Measurements from ENCODE around the gene GALNT2.

Gene GALNT2

DNA sequence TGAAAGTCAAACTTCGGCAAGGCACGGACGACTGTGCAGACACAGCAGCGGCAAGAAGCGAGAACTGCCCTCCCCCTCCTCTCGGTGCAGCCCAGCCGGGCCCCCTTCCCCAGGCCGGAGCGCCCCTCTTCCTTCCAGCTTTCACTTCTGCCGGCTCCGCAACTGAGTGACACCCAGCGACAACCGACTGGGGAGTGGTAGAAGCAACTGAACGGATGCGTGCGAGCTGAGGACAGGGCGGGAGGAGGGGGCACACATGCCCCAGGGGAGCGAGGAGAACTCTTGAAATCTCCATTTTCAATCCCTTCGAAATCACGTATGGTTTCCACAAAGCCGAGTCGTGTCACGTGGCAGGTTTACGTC, 212.5 kb downstream of the GALNT2 start:
- WGBS, 2 donors (ENCODE audit: extremely low coverage in 2 of 2, insufficient read length in 2 of 2, insufficient replicate concordance in 1 of 2) = no CpG with 5 or more reads among the region's 24 CpGs
- Histone ChIP-seq H3K18ac (ENCODE audit: low read length) (no peak overlapping the region), H3K79me1 (ENCODE audit: low read depth, low read length) (no peaks in the 10 kb centered on the region), H3K4me1 (ENCODE audit: control insufficient read depth in 2 of 2, insufficient read depth in 1 of 2, low read depth in 1 of 2, low read length in 2 of 2) (peaks cover 11 to 20% of the 10 kb centered on the region in 2 donors), H4K91ac (ENCODE audit: low read depth, low read length, poor library complexity) (no peak overlapping the region), H3K27ac (replicated peaks; ENCODE audit: low read length) (no peak overlapping the region), H2BK120ac (ENCODE audit: low read depth, low read length) (no peak overlapping the region), H3K27me3 (ENCODE audit: control insufficient read depth in 3 of 3, insufficient read depth in 3 of 3, low read depth in 1 of 3, low read length in 3 of 3) (no peaks in the 10 kb centered on the region), H3K9ac (ENCODE audit: low read depth, low read length, poor library complexity) (no peak overlapping the region), H3K4ac (ENCODE audit: low read length) (no peak overlapping the region), H3K36me3 (replicated peaks in 1 of 2; ENCODE audit: control insufficient read depth in 2 of 2, insufficient read depth in 2 of 2, low read length in 2 of 2) (peaks cover 3 to 49% of the 10 kb centered on the region in 2 donors), H2AK5ac (ENCODE audit: low read depth, low read length) (no peak overlapping the region), H3K14ac (ENCODE audit: low read length) (no peak overlapping the region), H2AFZ (ENCODE audit: low read length) (no peak overlapping the region), H2BK5ac (ENCODE audit: low read length) (no peak overlapping the region), H3K23ac (ENCODE audit: low read depth, low read length, poor library complexity) (no peak overlapping the region), H2BK12ac (ENCODE audit: low read length) (no peak overlapping the region), H3K4me3 (ENCODE audit: low read length in 2 of 2) (no peak overlapping the region), H4K8ac (ENCODE audit: low read depth, low read length) (no peak overlapping the region), H3K9me3 (replicated peaks in 1 of 2; ENCODE audit: control insufficient read depth in 2 of 2, insufficient read depth in 1 of 2, low read depth in 1 of 2, low read length in 2 of 2) (peaks cover 0 to 2% of the 10 kb centered on the region in 2 donors), H2BK15ac (ENCODE audit: low read length) (no peak overlapping the region), H3K4me2 (ENCODE audit: insufficient read depth, low read length, poor library complexity, severe bottlenecking) (no peak overlapping the region)
- DNase-seq (ENCODE audit: low spot score) = no peak

GRCh38 chr1:230280054-230280795, 213.2 kb downstream of the GALNT2 start:
- H3K4me2 ChIP-seq (ENCODE audit: insufficient read depth, low read length, poor library complexity, severe bottlenecking) = no peak overlapping the region
- H2BK120ac ChIP-seq (ENCODE audit: low read depth, low read length) = no peak overlapping the region
- H2AK5ac ChIP-seq (ENCODE audit: low read depth, low read length) = no peak overlapping the region
- peaks cover 0 to 2% of the 10 kb centered on the region in 2 donors for H3K9me3 ChIP-seq (replicated peaks in 1 of 2; ENCODE audit: control insufficient read depth in 2 of 2, insufficient read depth in 1 of 2, low read depth in 1 of 2, low read length in 2 of 2)
- peak overlapping the region; percentile 31 for H2BK5ac ChIP-seq (ENCODE audit: low read length)
- no CpG with 5 or more reads among the region's 24 CpGs for WGBS, 2 donors (ENCODE audit: extremely low coverage in 2 of 2, insufficient read length in 2 of 2, insufficient replicate concordance in 1 of 2)
- no peak overlapping the region for H2BK15ac ChIP-seq (ENCODE audit: low read length)
- no peaks in the 10 kb centered on the region for H3K27me3 ChIP-seq (ENCODE audit: control insufficient read depth in 3 of 3, insufficient read depth in 3 of 3, low read depth in 1 of 3, low read length in 3 of 3)
- no peak overlapping the region for H2AFZ ChIP-seq (ENCODE audit: low read length)
- H3K79me1 ChIP-seq (ENCODE audit: low read depth, low read length) = no peaks in the 10 kb centered on the region
- no peak overlapping the region for H3K23ac ChIP-seq (ENCODE audit: low read depth, low read length, poor library complexity)
- no peak overlapping the region for H4K8ac ChIP-seq (ENCODE audit: low read depth, low read length)
- H3K18ac ChIP-seq (ENCODE audit: low read length) = no peak overlapping the region
- no peak overlapping the region for H3K27ac ChIP-seq (replicated peaks; ENCODE audit: low read length)
- no peak for DNase-seq (ENCODE audit: low spot score)
- H3K36me3 ChIP-seq (replicated peaks in 1 of 2; ENCODE audit: control insufficient read depth in 2 of 2, insufficient read depth in 2 of 2, low read length in 2 of 2) = peaks cover 3 to 43% of the 10 kb centered on the region in 2 donors
- H3K4ac ChIP-seq (ENCODE audit: low read length) = no peak overlapping the region
- H3K4me1 ChIP-seq (ENCODE audit: control insufficient read depth in 2 of 2, insufficient read depth in 1 of 2, low read depth in 1 of 2, low read length in 2 of 2) = peaks cover 13 to 20% of the 10 kb centered on the region in 2 donors
- no peak overlapping the region for H3K9ac ChIP-seq (ENCODE audit: low read depth, low read length, poor library complexity)
- H2BK12ac ChIP-seq (ENCODE audit: low read length) = no peak overlapping the region
- H4K91ac ChIP-seq (ENCODE audit: low read depth, low read length, poor library complexity) = no peak overlapping the region
- no peak overlapping the region for H3K4me3 ChIP-seq (ENCODE audit: low read length in 2 of 2)
- H3K14ac ChIP-seq (ENCODE audit: low read length) = no peak overlapping the region

- Histone ChIP-seq H3K4me3 (ENCODE audit: low read length in 2 of 2) (no peak overlapping the region), H3K4me1 (ENCODE audit: control insufficient read depth in 2 of 2, insufficient read depth in 1 of 2, low read depth in 1 of 2, low read length in 2 of 2) (peaks cover 13 to 20% of the 10 kb centered on the region in 2 donors), H3K27me3 (ENCODE audit: control insufficient read depth in 3 of 3, insufficient read depth in 3 of 3, low read depth in 1 of 3, low read length in 3 of 3) (no peaks in the 10 kb centered on the region), H2BK120ac (ENCODE audit: low read depth, low read length) (no peak overlapping the region), H3K4ac (ENCODE audit: low read length) (no peak overlapping the region), H4K91ac (ENCODE audit: low read depth, low read length, poor library complexity) (no peak overlapping the region), H3K23ac (ENCODE audit: low read depth, low read length, poor library complexity) (peak overlapping the region; percentile 45), H2BK15ac (ENCODE audit: low read length) (peak overlapping the region; percentile 14), H3K36me3 (replicated peaks in 1 of 2; ENCODE audit: control insufficient read depth in 2 of 2, insufficient read depth in 2 of 2, low read length in 2 of 2) (peaks cover 3 to 35% of the 10 kb centered on the region in 2 donors), H2AK5ac (ENCODE audit: low read depth, low read length) (no peak overlapping the region), H3K14ac (ENCODE audit: low read length) (no peak overlapping the region), H3K79me1 (ENCODE audit: low read depth, low read length) (no peaks in the 10 kb centered on the region), H2AFZ (ENCODE audit: low read length) (no peak overlapping the region), H3K27ac (replicated peaks; ENCODE audit: low read length) (no peak overlapping the region), H3K4me2 (ENCODE audit: insufficient read depth, low read length, poor library complexity, severe bottlenecking) (no peak overlapping the region), H2BK12ac (ENCODE audit: low read length) (no peak overlapping the region), H3K18ac (ENCODE audit: low read length) (peak overlapping the region; percentile 44), H2BK5ac (ENCODE audit: low read length) (peak overlapping the region; percentile 31), H4K8ac (ENCODE audit: low read depth, low read length) (no peak overlapping the region), H3K9me3 (replicated peaks in 1 of 2; ENCODE audit: control insufficient read depth in 2 of 2, insufficient read depth in 1 of 2, low read depth in 1 of 2, low read length in 2 of 2) (peaks cover 0 to 2% of the 10 kb centered on the region in 2 donors), H3K9ac (ENCODE audit: low read depth, low read length, poor library complexity) (no peak overlapping the region)
- WGBS, 2 donors (ENCODE audit: extremely low coverage in 2 of 2, insufficient read length in 2 of 2, insufficient replicate concordance in 1 of 2) = no CpG with 5 or more reads among the region's 23 CpGs
- no peak for DNase-seq (ENCODE audit: low spot score)
These were observed 213.9 kb downstream of the GALNT2 start for GRCh38 chr1:230280906-230281413.

GRCh38 chr1:230281556-230281955, 214.5 kb downstream of the GALNT2 start:
- Histone ChIP-seq H3K27me3 (ENCODE audit: control insufficient read depth in 3 of 3, insufficient read depth in 3 of 3, low read depth in 1 of 3, low read length in 3 of 3) (no peaks in the 10 kb centered on the region), H2AFZ (ENCODE audit: low read length) (no peak overlapping the region), H2BK5ac (ENCODE audit: low read length) (no peak overlapping the region), H4K91ac (ENCODE audit: low read depth, low read length, poor library complexity) (peak overlapping the region; percentile 66), H3K9me3 (replicated peaks in 1 of 2; ENCODE audit: control insufficient read depth in 2 of 2, insufficient read depth in 1 of 2, low read depth in 1 of 2, low read length in 2 of 2) (peaks cover 0 to 2% of the 10 kb centered on the region in 2 donors), H2BK12ac (ENCODE audit: low read length) (no peak overlapping the region), H3K18ac (ENCODE audit: low read length) (no peak overlapping the region), H2AK5ac (ENCODE audit: low read depth, low read length) (no peak overlapping the region), H3K27ac (replicated peaks; ENCODE audit: low read length) (no peak overlapping the region), H3K4me2 (ENCODE audit: insufficient read depth, low read length, poor library complexity, severe bottlenecking) (no peak overlapping the region), H4K8ac (ENCODE audit: low read depth, low read length) (no peak overlapping the region), H3K36me3 (replicated peaks in 1 of 2; ENCODE audit: control insufficient read depth in 2 of 2, insufficient read depth in 2 of 2, low read length in 2 of 2) (peaks cover 0 to 29% of the 10 kb centered on the region in 2 donors), H3K14ac (ENCODE audit: low read length) (no peak overlapping the region), H3K9ac (ENCODE audit: low read depth, low read length, poor library complexity) (no peak overlapping the region), H2BK15ac (ENCODE audit: low read length) (no peak overlapping the region), H3K4me1 (ENCODE audit: control insufficient read depth in 2 of 2, insufficient read depth in 1 of 2, low read depth in 1 of 2, low read length in 2 of 2) (peaks cover 12 to 16% of the 10 kb centered on the region in 2 donors), H3K4me3 (ENCODE audit: low read length in 2 of 2) (no peak overlapping the region), H2BK120ac (ENCODE audit: low read depth, low read length) (no peak overlapping the region), H3K4ac (ENCODE audit: low read length) (no peak overlapping the region), H3K79me1 (ENCODE audit: low read depth, low read length) (no peaks in the 10 kb centered on the region), H3K23ac (ENCODE audit: low read depth, low read length, poor library complexity) (no peak overlapping the region)
- no CpG with 5 or more reads among the region's 17 CpGs for WGBS, 2 donors (ENCODE audit: extremely low coverage in 2 of 2, insufficient read length in 2 of 2, insufficient replicate concordance in 1 of 2)
- no peak for DNase-seq (ENCODE audit: low spot score)

Data from neuronal stem cell (in vitro differentiated cells).